ENCODE results near the gene STXBP2. TPM values are rescaled to one million over a fixed set of nuclear protein-coding genes. Genes with fewer than 3 reads are reported as not detected.

STXBP2 gene
- total RNA-seq, 1 experiment from 2014 or later = 141 TPM

DNA sequence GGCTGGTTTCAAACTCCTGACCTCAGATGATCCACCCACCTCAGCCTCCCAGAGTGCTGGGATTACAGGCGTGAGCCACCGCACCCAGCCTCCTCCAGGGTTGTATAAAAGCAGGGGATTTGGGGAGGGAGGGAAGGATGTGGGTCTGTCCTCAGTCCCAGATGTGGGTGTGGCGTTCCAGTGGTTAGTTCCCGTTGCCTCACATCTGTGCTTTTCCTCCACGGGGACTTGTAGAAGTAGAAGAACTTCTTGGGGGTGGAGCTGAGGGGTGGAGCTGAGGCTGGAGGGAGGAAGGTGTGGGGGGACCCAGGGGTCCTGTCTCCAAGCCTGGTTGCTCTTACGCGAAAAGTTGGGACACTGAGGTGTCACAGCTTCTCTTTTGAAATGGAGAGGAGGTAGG lies 39.5 kb downstream of the STXBP2 start:
- Histone ChIP-seq H4K20me1 (ENCODE audit: insufficient read depth) (no peaks in the 10 kb centered on the region), H3K4me3 (replicated peaks in 1 of 2; ENCODE audit: low read depth in 1 of 2, low read length in 2 of 2) (no peak overlapping the region), H3K4me1 (ENCODE audit: control insufficient read depth in 1 of 2, insufficient read depth in 2 of 2, low read length in 2 of 2) (peaks cover 3 to 28% of the 10 kb centered on the region in 2 experiments; a peak in 3 of 4 replicates), H3K79me2 (ENCODE audit: insufficient read depth, low read length) (peaks cover 7% of the 10 kb centered on the region; the same call in 1 of the 2 replicates), H3K27ac (ENCODE audit: low read depth, low read length) (no peak overlapping the region), H3K36me3 (ENCODE audit: control insufficient read depth in 1 of 2, insufficient read depth in 2 of 2, low read length in 2 of 2) (no peaks in the 10 kb centered on the region), H3K27me3 (ENCODE audit: insufficient read depth, low read length) (no peaks in the 10 kb centered on the region), H3K4me2 (ENCODE audit: low read length) (no peak overlapping the region), H3K9ac (ENCODE audit: low read length) (no peak overlapping the region), H3K9me2 (ENCODE audit: insufficient read depth) (no peaks in the 10 kb centered on the region), H2AFZ (ENCODE audit: low read depth, low read length, poor library complexity, severe bottlenecking) (no peak overlapping the region), H3K9me3 (ENCODE audit: control insufficient read depth in 1 of 2, insufficient read depth in 1 of 2, low read depth in 1 of 2, low read length in 2 of 2) (peaks cover 0 to 3% of the 10 kb centered on the region in 2 experiments; a peak in 1 of 4 replicates)
- ChIA-PET POLR2A (no interaction called here), RAD21 (ENCODE audit: low non-redundant PET in 1 of 2, low total read pairs in 2 of 2, uncharacterized antibody in 2 of 2, unreplicated experiment in 2 of 2) (no interaction called here), CTCF (interaction anchor here (1.7 kb wide), 1 partner anchor 108 kb away, joined by 5 read pairs; no protein-coding TSS in a partner anchor)
- intact Hi-C loops (cut with micrococcal nuclease) = no loop called here
- no peak for TF ChIP-seq EZH2 (IDR thresholded peaks at IDR 0.05)
- TF ChIP-seq REST (IDR thresholded peaks at IDR 0.05; ENCODE audit: low read depth) = no peak
- no peak for TF ChIP-seq EZH2phosphoT487 (IDR thresholded peaks at IDR 0.05; ENCODE audit: borderline replicate concordance)
- TF ChIP-seq SRF (IDR thresholded peaks at IDR 0.05; ENCODE audit: low read depth) = no peak
- no peak for TF ChIP-seq RAD21 (IDR thresholded peaks at IDR 0.05; ENCODE audit: low read depth)
- no peak for TF ChIP-seq CEBPB (IDR thresholded peaks at IDR 0.05; ENCODE audit: low read depth)
- no peak for DNase-seq (ENCODE audit: low read depth, low spot score)
- ATAC-seq = no peak
- BruUV-seq (replicated peaks) = no TSS peak

DNA sequence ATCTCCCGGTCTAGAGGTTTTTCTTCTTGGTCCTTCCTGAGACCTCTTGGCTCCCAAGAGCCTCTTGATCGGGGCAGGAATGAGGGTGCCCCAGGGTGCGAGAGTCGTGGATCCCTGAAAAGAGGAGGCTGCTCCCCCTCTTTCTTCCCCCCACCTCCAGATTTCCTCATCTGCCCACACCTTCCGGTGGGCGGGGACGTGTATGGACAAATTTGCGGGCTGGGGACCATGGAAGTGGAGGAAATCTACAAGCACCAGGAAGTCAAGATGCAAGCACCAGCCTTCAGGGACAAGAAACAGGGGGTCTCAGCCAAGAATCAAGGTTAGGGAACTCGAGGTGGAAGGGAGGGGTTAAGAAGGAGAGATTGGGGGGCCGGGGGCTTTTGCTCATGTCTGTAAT lies 39.9 kb downstream of the STXBP2 start, which contains the start of gene MCEMP1:
TSS of gene MCEMP1 (plus strand) at position 237 of the 400 bp plus-strand sequence. CDS start at position 268, 31 bp downstream.
- Histone ChIP-seq H3K4me2 (ENCODE audit: low read length) (no peak within 1 kb of the TSS), H3K9me2 (ENCODE audit: insufficient read depth) (no peaks in the 10 kb centered on the region), H4K20me1 (ENCODE audit: insufficient read depth) (no peaks in the 10 kb centered on the region), H3K27ac (ENCODE audit: low read depth, low read length) (no peak within 1 kb of the TSS), H3K27me3 (ENCODE audit: insufficient read depth, low read length) (no peaks in the 10 kb centered on the region), H3K9me3 (ENCODE audit: control insufficient read depth in 1 of 2, insufficient read depth in 1 of 2, low read depth in 1 of 2, low read length in 2 of 2) (peaks cover 0 to 3% of the 10 kb centered on the region in 2 experiments; a peak in 1 of 4 replicates), H3K79me2 (ENCODE audit: insufficient read depth, low read length) (peaks cover 12% of the 10 kb centered on the region; the same call in 1 of the 2 replicates), H2AFZ (ENCODE audit: low read depth, low read length, poor library complexity, severe bottlenecking) (no peak within 1 kb of the TSS), H3K4me1 (ENCODE audit: control insufficient read depth in 1 of 2, insufficient read depth in 2 of 2, low read length in 2 of 2) (peaks cover 3 to 33% of the 10 kb centered on the region in 2 experiments; a peak in 3 of 4 replicates), H3K36me3 (ENCODE audit: control insufficient read depth in 1 of 2, insufficient read depth in 2 of 2, low read length in 2 of 2) (no peaks in the 10 kb centered on the region), H3K4me3 (replicated peaks in 1 of 2; ENCODE audit: low read depth in 1 of 2, low read length in 2 of 2) (no peak within 1 kb of the TSS), H3K9ac (ENCODE audit: low read length) (no peak within 1 kb of the TSS)
- RAD21 ChIA-PET (ENCODE audit: low non-redundant PET in 1 of 2, low total read pairs in 2 of 2, uncharacterized antibody in 2 of 2, unreplicated experiment in 2 of 2) = no interaction called here
- DNase-seq (ENCODE audit: low read depth, low spot score) (no peak), ATAC-seq (no peak)
- intact Hi-C loops (cut with micrococcal nuclease) = no loop called here
- CTCF ChIA-PET = interaction anchor here (1.7 kb wide), 1 partner anchor 109 kb away, joined by 5 read pairs; no protein-coding TSS in a partner anchor
- BruUV-seq (replicated peaks) = no TSS peak
- POLR2A ChIA-PET = no interaction called here
- TF ChIP-seq ELF1 (IDR thresholded peaks at IDR 0.05; ENCODE audit: borderline replicate concordance, low read depth) (no peak), POLR2A (IDR thresholded peaks at IDR 0.05; ENCODE audit: borderline replicate concordance, extremely low read depth, insufficient read depth, insufficient read length) (no peak), REST (IDR thresholded peaks at IDR 0.05; ENCODE audit: low read depth) (no peak), JUND (IDR thresholded peaks at IDR 0.05) (no peak), TCF7L2 (IDR thresholded peaks at IDR 0.05; ENCODE audit: borderline replicate concordance, extremely low read depth, insufficient read depth, insufficient read length) (no peak)
- TF ChIP-seq, protein P1, sequence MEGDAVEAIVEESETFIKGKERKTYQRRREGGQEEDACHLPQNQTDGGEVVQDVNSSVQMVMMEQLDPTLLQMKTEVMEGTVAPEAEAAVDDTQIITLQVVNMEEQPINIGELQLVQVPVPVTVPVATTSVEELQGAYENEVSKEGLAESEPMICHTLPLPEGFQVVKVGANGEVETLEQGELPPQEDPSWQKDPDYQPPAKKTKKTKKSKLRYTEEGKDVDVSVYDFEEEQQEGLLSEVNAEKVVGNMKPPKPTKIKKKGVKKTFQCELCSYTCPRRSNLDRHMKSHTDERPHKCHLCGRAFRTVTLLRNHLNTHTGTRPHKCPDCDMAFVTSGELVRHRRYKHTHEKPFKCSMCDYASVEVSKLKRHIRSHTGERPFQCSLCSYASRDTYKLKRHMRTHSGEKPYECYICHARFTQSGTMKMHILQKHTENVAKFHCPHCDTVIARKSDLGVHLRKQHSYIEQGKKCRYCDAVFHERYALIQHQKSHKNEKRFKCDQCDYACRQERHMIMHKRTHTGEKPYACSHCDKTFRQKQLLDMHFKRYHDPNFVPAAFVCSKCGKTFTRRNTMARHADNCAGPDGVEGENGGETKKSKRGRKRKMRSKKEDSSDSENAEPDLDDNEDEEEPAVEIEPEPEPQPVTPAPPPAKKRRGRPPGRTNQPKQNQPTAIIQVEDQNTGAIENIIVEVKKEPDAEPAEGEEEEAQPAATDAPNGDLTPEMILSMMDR (IDR thresholded peaks at IDR 0.05 in 2 of 3, conservative IDR thresholded peaks at IDR 0.05 in 1 of 3; ENCODE audit: borderline replicate concordance in 1 of 3, insufficient read depth in 1 of 3, low read depth in 2 of 3, low read length in 2 of 3) = no peak
